ENCODE measurements around the gene COPS9. TPM values are rescaled to one million over a fixed set of nuclear protein-coding genes. Genes with fewer than 3 reads are reported as not detected.

Gene COPS9
- total and polyA plus RNA-seq, 2 experiments from 2014 or later = 91.7 to 629 TPM

DNA sequence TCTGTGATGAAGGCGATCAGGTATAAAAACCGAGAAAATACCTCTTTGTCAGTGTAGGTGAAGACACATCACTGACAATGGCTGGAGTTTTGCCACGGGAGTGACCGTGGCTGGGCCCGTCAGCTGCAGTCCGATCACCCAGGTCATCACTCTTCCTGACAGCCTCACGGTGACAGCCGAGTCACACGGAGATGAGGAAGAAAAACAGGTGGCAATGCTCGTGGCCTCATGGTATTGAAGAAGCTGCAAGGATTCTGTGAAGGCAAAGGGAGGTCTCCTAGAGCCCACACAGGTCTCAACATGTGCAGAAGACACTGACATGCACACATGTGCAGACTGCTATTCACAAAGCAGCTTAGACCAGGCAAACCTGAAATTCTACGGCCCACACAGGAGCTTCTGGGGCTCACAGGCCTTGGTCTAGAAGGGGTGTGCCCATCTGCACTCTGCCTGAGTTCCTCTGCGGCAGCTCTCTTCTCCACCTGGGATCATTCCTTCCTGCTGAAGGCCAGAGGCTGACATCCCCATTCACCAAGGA lies 7.4 kb downstream of the COPS9 start:
- ATAC-seq (no peak), DNase-seq (ENCODE audit: low spot score) (no peak)
- Histone ChIP-seq H3K27me3 (ENCODE audit: insufficient read depth) (no peaks in the 10 kb centered on the region), H3K4me3 (no peak overlapping the region), H3F3A (replicated peaks; ENCODE audit: low read depth) (no peaks in the 10 kb centered on the region), H3K27ac (ENCODE audit: low read depth) (no peak overlapping the region), H3K79me2 (replicated peaks; ENCODE audit: insufficient read depth) (peaks cover 10% of the 10 kb centered on the region), H3K36me3 (ENCODE audit: insufficient read depth) (peaks cover 34% of the 10 kb centered on the region), H2AFZ (no peak overlapping the region), H3K9me2 (ENCODE audit: insufficient read depth) (no peaks in the 10 kb centered on the region), H4K20me1 (replicated peaks; ENCODE audit: insufficient read depth) (0 out of 2 replicates have a peak, but pooled peaks cover 6% of the 10 kb centered on the region), H3K4me2 (no peak overlapping the region), H3K4me1 (ENCODE audit: insufficient read depth) (no peaks in the 10 kb centered on the region)
- TF ChIP-seq, protein P1, sequence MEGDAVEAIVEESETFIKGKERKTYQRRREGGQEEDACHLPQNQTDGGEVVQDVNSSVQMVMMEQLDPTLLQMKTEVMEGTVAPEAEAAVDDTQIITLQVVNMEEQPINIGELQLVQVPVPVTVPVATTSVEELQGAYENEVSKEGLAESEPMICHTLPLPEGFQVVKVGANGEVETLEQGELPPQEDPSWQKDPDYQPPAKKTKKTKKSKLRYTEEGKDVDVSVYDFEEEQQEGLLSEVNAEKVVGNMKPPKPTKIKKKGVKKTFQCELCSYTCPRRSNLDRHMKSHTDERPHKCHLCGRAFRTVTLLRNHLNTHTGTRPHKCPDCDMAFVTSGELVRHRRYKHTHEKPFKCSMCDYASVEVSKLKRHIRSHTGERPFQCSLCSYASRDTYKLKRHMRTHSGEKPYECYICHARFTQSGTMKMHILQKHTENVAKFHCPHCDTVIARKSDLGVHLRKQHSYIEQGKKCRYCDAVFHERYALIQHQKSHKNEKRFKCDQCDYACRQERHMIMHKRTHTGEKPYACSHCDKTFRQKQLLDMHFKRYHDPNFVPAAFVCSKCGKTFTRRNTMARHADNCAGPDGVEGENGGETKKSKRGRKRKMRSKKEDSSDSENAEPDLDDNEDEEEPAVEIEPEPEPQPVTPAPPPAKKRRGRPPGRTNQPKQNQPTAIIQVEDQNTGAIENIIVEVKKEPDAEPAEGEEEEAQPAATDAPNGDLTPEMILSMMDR (conservative IDR thresholded peaks at IDR 0.05; ENCODE audit: low read depth in 2 of 2) = no peak
- TF ChIP-seq CREB1 (CRISPR knock-in tag; IDR thresholded peaks at IDR 0.05; ENCODE audit: low read depth) (no peak), STAT1 (IDR thresholded peaks at IDR 0.05; ENCODE audit: unreplicated experiment) (no peak), POLR2AphosphoS5 (IDR thresholded peaks at IDR 0.05; ENCODE audit: low read depth) (no peak), EZH2phosphoT487 (IDR thresholded peaks at IDR 0.05; ENCODE audit: unreplicated experiment) (no peak), EZH2 (IDR thresholded peaks at IDR 0.05; ENCODE audit: low read depth, unreplicated experiment) (no peak), JUNB (IDR thresholded peaks at IDR 0.05; ENCODE audit: unreplicated experiment) (no peak), NANOG (IDR thresholded peaks at IDR 0.05; ENCODE audit: borderline replicate concordance) (no peak), ETS1 (IDR thresholded peaks at IDR 0.05) (no peak)
- TF ChIP-seq, protein P2, sequence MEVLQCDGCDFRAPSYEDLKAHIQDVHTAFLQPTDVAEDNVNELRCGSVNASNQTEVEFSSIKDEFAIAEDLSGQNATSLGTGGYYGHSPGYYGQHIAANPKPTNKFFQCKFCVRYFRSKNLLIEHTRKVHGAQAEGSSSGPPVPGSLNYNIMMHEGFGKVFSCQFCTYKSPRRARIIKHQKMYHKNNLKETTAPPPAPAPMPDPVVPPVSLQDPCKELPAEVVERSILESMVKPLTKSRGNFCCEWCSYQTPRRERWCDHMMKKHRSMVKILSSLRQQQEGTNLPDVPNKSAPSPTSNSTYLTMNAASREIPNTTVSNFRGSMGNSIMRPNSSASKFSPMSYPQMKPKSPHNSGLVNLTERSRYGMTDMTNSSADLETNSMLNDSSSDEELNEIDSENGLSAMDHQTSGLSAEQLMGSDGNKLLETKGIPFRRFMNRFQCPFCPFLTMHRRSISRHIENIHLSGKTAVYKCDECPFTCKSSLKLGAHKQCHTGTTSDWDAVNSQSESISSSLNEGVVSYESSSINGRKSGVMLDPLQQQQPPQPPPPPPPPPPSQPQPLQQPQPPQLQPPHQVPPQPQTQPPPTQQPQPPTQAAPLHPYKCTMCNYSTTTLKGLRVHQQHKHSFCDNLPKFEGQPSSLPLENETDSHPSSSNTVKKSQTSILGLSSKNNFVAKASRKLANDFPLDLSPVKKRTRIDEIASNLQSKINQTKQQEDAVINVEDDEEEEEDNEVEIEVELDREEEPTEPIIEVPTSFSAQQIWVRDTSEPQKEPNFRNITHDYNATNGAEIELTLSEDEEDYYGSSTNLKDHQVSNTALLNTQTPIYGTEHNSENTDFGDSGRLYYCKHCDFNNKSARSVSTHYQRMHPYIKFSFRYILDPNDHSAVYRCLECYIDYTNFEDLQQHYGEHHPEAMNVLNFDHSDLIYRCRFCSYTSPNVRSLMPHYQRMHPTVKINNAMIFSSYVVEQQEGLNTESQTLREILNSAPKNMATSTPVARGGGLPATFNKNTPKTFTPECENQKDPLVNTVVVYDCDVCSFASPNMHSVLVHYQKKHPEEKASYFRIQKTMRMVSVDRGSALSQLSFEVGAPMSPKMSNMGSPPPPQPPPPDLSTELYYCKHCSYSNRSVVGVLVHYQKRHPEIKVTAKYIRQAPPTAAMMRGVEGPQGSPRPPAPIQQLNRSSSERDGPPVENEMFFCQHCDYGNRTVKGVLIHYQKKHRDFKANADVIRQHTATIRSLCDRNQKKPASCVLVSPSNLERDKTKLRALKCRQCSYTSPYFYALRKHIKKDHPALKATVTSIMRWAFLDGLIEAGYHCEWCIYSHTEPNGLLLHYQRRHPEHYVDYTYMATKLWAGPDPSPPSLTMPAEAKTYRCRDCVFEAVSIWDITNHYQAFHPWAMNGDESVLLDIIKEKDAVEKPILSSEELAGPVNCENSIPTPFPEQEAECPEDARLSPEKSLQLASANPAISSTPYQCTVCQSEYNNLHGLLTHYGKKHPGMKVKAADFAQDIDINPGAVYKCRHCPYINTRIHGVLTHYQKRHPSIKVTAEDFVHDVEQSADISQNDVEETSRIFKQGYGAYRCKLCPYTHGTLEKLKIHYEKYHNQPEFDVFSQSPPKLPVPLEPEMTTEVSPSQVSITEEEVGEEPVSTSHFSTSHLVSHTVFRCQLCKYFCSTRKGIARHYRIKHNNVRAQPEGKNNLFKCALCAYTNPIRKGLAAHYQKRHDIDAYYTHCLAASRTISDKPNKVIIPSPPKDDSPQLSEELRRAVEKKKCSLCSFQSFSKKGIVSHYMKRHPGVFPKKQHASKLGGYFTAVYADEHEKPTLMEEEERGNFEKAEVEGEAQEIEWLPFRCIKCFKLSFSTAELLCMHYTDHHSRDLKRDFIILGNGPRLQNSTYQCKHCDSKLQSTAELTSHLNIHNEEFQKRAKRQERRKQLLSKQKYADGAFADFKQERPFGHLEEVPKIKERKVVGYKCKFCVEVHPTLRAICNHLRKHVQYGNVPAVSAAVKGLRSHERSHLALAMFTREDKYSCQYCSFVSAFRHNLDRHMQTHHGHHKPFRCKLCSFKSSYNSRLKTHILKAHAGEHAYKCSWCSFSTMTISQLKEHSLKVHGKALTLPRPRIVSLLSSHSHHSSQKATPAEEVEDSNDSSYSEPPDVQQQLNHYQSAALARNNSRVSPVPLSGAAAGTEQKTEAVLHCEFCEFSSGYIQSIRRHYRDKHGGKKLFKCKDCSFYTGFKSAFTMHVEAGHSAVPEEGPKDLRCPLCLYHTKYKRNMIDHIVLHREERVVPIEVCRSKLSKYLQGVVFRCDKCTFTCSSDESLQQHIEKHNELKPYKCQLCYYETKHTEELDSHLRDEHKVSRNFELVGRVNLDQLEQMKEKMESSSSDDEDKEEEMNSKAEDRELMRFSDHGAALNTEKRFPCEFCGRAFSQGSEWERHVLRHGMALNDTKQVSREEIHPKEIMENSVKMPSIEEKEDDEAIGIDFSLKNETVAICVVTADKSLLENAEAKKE (CRISPR knock-in tag; IDR thresholded peaks at IDR 0.05) = no peak
- Mint-ChIP-seq H3K9me3 (no peaks in the 10 kb centered on the region), H3K4me1 (no peaks in the 10 kb centered on the region; the same call in 2 of the 3 replicates), H3K27ac (no peak overlapping the region), H3K27me3 (ENCODE audit: insufficient read depth, low read depth, poor library complexity) (peaks cover 2% of the 10 kb centered on the region), H3K36me3 (ENCODE audit: low read depth) (peaks cover 78% of the 10 kb centered on the region), H3K4me3 (no peak overlapping the region)

Measured in GM23338 (cell line).